ENCODE data around the gene DNAH14. TPM values are rescaled to one million over a fixed set of nuclear protein-coding genes. Genes with fewer than 3 reads are reported as not detected.
"Not testable (repeated sequence)": the region's sequence is repeated elsewhere in the genome, so short reads cannot be mapped to it uniquely, and the experiment has no call there.

The DNAH14 gene
- total RNA-seq, 1 experiment from 2014 or later: 39.7 TPM

GRCh38 chr1:224923726-224924125, 5.7 kb upstream of the DNAH14 start:
- no peaks in the 10 kb centered on the region for H3K79me1 ChIP-seq (ENCODE audit: insufficient read depth, low read depth, low read length, poor library complexity, severe bottlenecking)
- no peak overlapping the region for H3K27ac Mint-ChIP-seq
- H2BK120ac ChIP-seq (ENCODE audit: low read depth, low read length, poor library complexity, severe bottlenecking): no peak overlapping the region
- no peak overlapping the region for H2AK5ac ChIP-seq (ENCODE audit: insufficient read length, low read length)
- no peaks in the 10 kb centered on the region; the same call in 1 of the 2 replicates for H3K27me3 Mint-ChIP-seq (ENCODE audit: low read depth)
- H4K91ac ChIP-seq (ENCODE audit: insufficient read length, low read depth, low read length): no peak overlapping the region
- H3K36me3 Mint-ChIP-seq (ENCODE audit: insufficient read depth in 1 of 3, low read depth in 3 of 3): 0 out of 7 replicates have a peak, but pooled peaks cover 0 to 3% (median 0%) of the 10 kb centered on the region in 3 experiments
- H3K9me3 Mint-ChIP-seq: peaks cover 0 to 3% of the 10 kb centered on the region in 2 experiments; a peak in 1 of 5 replicates
- no CpG with 5 or more reads among the region's 4 CpGs for WGBS (ENCODE audit: extremely low coverage, insufficient read length, low lambda C conversion rate)
- H3K4me1 ChIP-seq (ENCODE audit: insufficient read depth, low read length): no peaks in the 10 kb centered on the region
- H3K79me2 ChIP-seq (ENCODE audit: insufficient read depth, low read length): no peaks in the 10 kb centered on the region
- no peak overlapping the region for H3K56ac ChIP-seq (ENCODE audit: insufficient read length, low read depth, low read length)
- no peak overlapping the region for H2BK5ac ChIP-seq (ENCODE audit: insufficient read length, low read length)
- no peak overlapping the region for H2BK12ac ChIP-seq (ENCODE audit: insufficient read length, low read depth, low read length)
- H3K27me3 ChIP-seq (ENCODE audit: insufficient read depth, low read length): no peaks in the 10 kb centered on the region
- no peak overlapping the region for H3K27ac ChIP-seq (ENCODE audit: insufficient read length, low read depth, low read length)
- no peak for TF ChIP-seq CTCF (conservative IDR thresholded peaks at IDR 0.05)
- no peak overlapping the region for H3K4me2 ChIP-seq (ENCODE audit: insufficient read depth, insufficient read length, low read length)
- H3K4ac ChIP-seq (ENCODE audit: low read depth, low read length): no peak overlapping the region
- no peaks in the 10 kb centered on the region for H4K20me1 ChIP-seq (ENCODE audit: control insufficient read depth, insufficient read depth, insufficient read length)
- no peak overlapping the region for H3K4me3 Mint-ChIP-seq
- no peak overlapping the region for H2BK15ac ChIP-seq (ENCODE audit: low read depth, low read length)
- H3K9ac ChIP-seq (ENCODE audit: extremely low read depth, insufficient read length, low read length): no peak overlapping the region
- H2BK20ac ChIP-seq (ENCODE audit: low read depth, low read length, poor library complexity, severe bottlenecking): no peak overlapping the region
- no peak overlapping the region for H3T11ph ChIP-seq (ENCODE audit: low read length)
- H4K8ac ChIP-seq (replicated peaks; ENCODE audit: insufficient read length, low read depth, low read length): no peak overlapping the region
- no peak overlapping the region for H3K23ac ChIP-seq (ENCODE audit: insufficient read length, low read depth, low read length)
- no peaks in the 10 kb centered on the region for H3K4me1 Mint-ChIP-seq
- H4K5ac ChIP-seq (ENCODE audit: insufficient read length, low read depth, low read length): no peak overlapping the region
- H3K9me3 ChIP-seq (ENCODE audit: control insufficient read depth, low read depth, low read length): no peaks in the 10 kb centered on the region
- H3K23me2 ChIP-seq (ENCODE audit: insufficient read length, low read depth, low read length, poor library complexity, severe bottlenecking): no peaks in the 10 kb centered on the region
- no peak for DNase-seq
- H3K18ac ChIP-seq (ENCODE audit: insufficient read length, low read depth, low read length): no peak overlapping the region
- H3K14ac ChIP-seq (ENCODE audit: insufficient read depth, low read length): no peak overlapping the region
- H2AFZ ChIP-seq (ENCODE audit: low read length): no peak overlapping the region

GRCh38 chr1:224927631-224928030, 1.8 kb upstream of the DNAH14 start:
- DNase-seq; H4K8ac ChIP-seq (replicated peaks; ENCODE audit: insufficient read length, low read depth, low read length); H3K4ac ChIP-seq (ENCODE audit: low read depth, low read length); H3K23me2 ChIP-seq (ENCODE audit: insufficient read length, low read depth, low read length, poor library complexity, severe bottlenecking); H3K27ac Mint-ChIP-seq; H3K4me3 Mint-ChIP-seq; H3K27me3 Mint-ChIP-seq (ENCODE audit: low read depth); H4K20me1 ChIP-seq (ENCODE audit: control insufficient read depth, insufficient read depth, insufficient read length); H4K91ac ChIP-seq (ENCODE audit: insufficient read length, low read depth, low read length); H3K4me1 Mint-ChIP-seq; H3K9ac ChIP-seq (ENCODE audit: extremely low read depth, insufficient read length, low read length); H2BK15ac ChIP-seq (ENCODE audit: low read depth, low read length); H2BK5ac ChIP-seq (ENCODE audit: insufficient read length, low read length); H3K14ac ChIP-seq (ENCODE audit: insufficient read depth, low read length); H2BK20ac ChIP-seq (ENCODE audit: low read depth, low read length, poor library complexity, severe bottlenecking); H3K4me2 ChIP-seq (ENCODE audit: insufficient read depth, insufficient read length, low read length); H3K79me2 ChIP-seq (ENCODE audit: insufficient read depth, low read length); H3K27me3 ChIP-seq (ENCODE audit: insufficient read depth, low read length); H3K79me1 ChIP-seq (ENCODE audit: insufficient read depth, low read depth, low read length, poor library complexity, severe bottlenecking); H3K27ac ChIP-seq (ENCODE audit: insufficient read length, low read depth, low read length); H3T11ph ChIP-seq (ENCODE audit: low read length); H3K56ac ChIP-seq (ENCODE audit: insufficient read length, low read depth, low read length); H3K9me3 ChIP-seq (ENCODE audit: control insufficient read depth, low read depth, low read length); H2BK120ac ChIP-seq (ENCODE audit: low read depth, low read length, poor library complexity, severe bottlenecking); H2AFZ ChIP-seq (ENCODE audit: low read length); H3K23ac ChIP-seq (ENCODE audit: insufficient read length, low read depth, low read length); H3K18ac ChIP-seq (ENCODE audit: insufficient read length, low read depth, low read length); H2AK5ac ChIP-seq (ENCODE audit: insufficient read length, low read length); H4K5ac ChIP-seq (ENCODE audit: insufficient read length, low read depth, low read length); H3K4me1 ChIP-seq (ENCODE audit: insufficient read depth, low read length); H2BK12ac ChIP-seq (ENCODE audit: insufficient read length, low read depth, low read length): not testable (repeated sequence)
- Mint-ChIP-seq H3K9me3 (peaks cover 17% of the 10 kb centered on the region in 2 experiments), H3K36me3 (ENCODE audit: insufficient read depth in 1 of 3, low read depth in 3 of 3) (peaks cover 13 to 18% (median 14%) of the 10 kb centered on the region in 3 experiments)
- no CpG with 5 or more reads among the region's 3 CpGs for WGBS (ENCODE audit: extremely low coverage, insufficient read length, low lambda C conversion rate)
